ENCODE measurements around the gene CENPK. TPM values are rescaled to one million over a fixed set of nuclear protein-coding genes. Genes with fewer than 3 reads are reported as not detected.

The CENPK gene
- total RNA-seq, 3 donors from 2014 or later (not counting 1 experiment from before 2014, with no cell fraction given) = 22.0 to 32.0 (median 26.1) TPM

GRCh38 chr5:65563777-65564176, 809 bp upstream of the CENPK start:
- Histone ChIP-seq H3K27me3 (ENCODE audit: control insufficient read depth, insufficient read depth, low read length) (no peaks in the 10 kb centered on the region), H3K4me1 (ENCODE audit: control insufficient read depth, insufficient read depth, low read length) (peaks cover 9% of the 10 kb centered on the region), H3K36me3 (ENCODE audit: control insufficient read depth, insufficient read depth, low read length) (peaks cover 10% of the 10 kb centered on the region), H3K4me3 (ENCODE audit: low read length) (peak overlapping the region; percentile 60), H3K9me3 (ENCODE audit: control insufficient read depth, insufficient read depth, low read length) (no peaks in the 10 kb centered on the region), H3K27ac (ENCODE audit: low read length) (peak overlapping the region; percentile 88)
- DNase-seq (peak in 1 of 2 donors; percentile 44), ATAC-seq (no peak)
- peaks cover 7% of the 10 kb centered on the region for H3K36me3 Mint-ChIP-seq
- no peaks in the 10 kb centered on the region for H3K9me3 Mint-ChIP-seq
- peaks cover 44% of the 10 kb centered on the region in 2 donors for H3K4me1 Mint-ChIP-seq
- H3K4me3 Mint-ChIP-seq = peak overlapping the region; percentile 100
- H3K27ac Mint-ChIP-seq = peak overlapping the region; percentile 97 to 99
- 12% methylated on average over 8 of the region's 11 CpGs for WGBS (ENCODE audit: insufficient coverage)
- intact Hi-C loops (cut with micrococcal nuclease) = loop anchor here (1.0 to 5.0 kb wide), 3 partner anchors 61 to 796 kb away; partner anchors contain the start of genes CWC27, NLN, SGTB and SREK1IP1
- no peaks in the 10 kb centered on the region for H3K27me3 Mint-ChIP-seq (ENCODE audit: low read depth in 2 of 2)
- no peak for TF ChIP-seq CTCF (IDR thresholded peaks at IDR 0.05)

- Mint-ChIP-seq H3K36me3 (no peaks in the 10 kb centered on the region), H3K27me3 (ENCODE audit: low read depth in 2 of 2) (no peaks in the 10 kb centered on the region), H3K4me3 (no peak overlapping the region), H3K27ac (no peak overlapping the region), H3K9me3 (no peaks in the 10 kb centered on the region), H3K4me1 (peaks cover 0 to 4% of the 10 kb centered on the region in 2 donors)
- no CpG with 5 or more reads among the region's 3 CpGs for WGBS (ENCODE audit: insufficient coverage)
- Histone ChIP-seq H3K27me3 (ENCODE audit: control insufficient read depth, insufficient read depth, low read length) (no peaks in the 10 kb centered on the region), H3K4me1 (ENCODE audit: control insufficient read depth, insufficient read depth, low read length) (no peaks in the 10 kb centered on the region), H3K4me3 (ENCODE audit: low read length) (no peak overlapping the region), H3K9me3 (ENCODE audit: control insufficient read depth, insufficient read depth, low read length) (no peaks in the 10 kb centered on the region), H3K36me3 (ENCODE audit: control insufficient read depth, insufficient read depth, low read length) (peaks cover 21% of the 10 kb centered on the region), H3K27ac (ENCODE audit: low read length) (no peak overlapping the region)
- ATAC-seq (no peak), DNase-seq (no peak)
- no peak for TF ChIP-seq CTCF (IDR thresholded peaks at IDR 0.05)
- intact Hi-C loops (cut with micrococcal nuclease) = no loop called here
Measured at GRCh38 chr5:65556718-65557117, 6.2 kb downstream of the CENPK start.

- intact Hi-C loops (cut with micrococcal nuclease) = no loop called here
- TF ChIP-seq CTCF (IDR thresholded peaks at IDR 0.05) = no peak
- no peak overlapping the region for H3K4me3 ChIP-seq (ENCODE audit: low read length)
- no peak overlapping the region for H3K27ac ChIP-seq (ENCODE audit: low read length)
- no peaks in the 10 kb centered on the region for H3K27me3 ChIP-seq (ENCODE audit: control insufficient read depth, insufficient read depth, low read length)
- Mint-ChIP-seq H3K4me1 (no peaks in the 10 kb centered on the region), H3K36me3 (no peaks in the 10 kb centered on the region), H3K27ac (no peak overlapping the region), H3K27me3 (ENCODE audit: low read depth in 2 of 2) (no peaks in the 10 kb centered on the region), H3K9me3 (no peaks in the 10 kb centered on the region), H3K4me3 (no peak overlapping the region)
- DNase-seq (no peak), ATAC-seq (no peak)
- no peaks in the 10 kb centered on the region for H3K4me1 ChIP-seq (ENCODE audit: control insufficient read depth, insufficient read depth, low read length)
- WGBS (ENCODE audit: insufficient coverage) = 100% methylated on average over 2 of the region's 2 CpGs
- H3K9me3 ChIP-seq (ENCODE audit: control insufficient read depth, insufficient read depth, low read length) = no peaks in the 10 kb centered on the region
- H3K36me3 ChIP-seq (ENCODE audit: control insufficient read depth, insufficient read depth, low read length) = peaks cover 24% of the 10 kb centered on the region
Measured at GRCh38 chr5:65556181-65556580, 6.8 kb downstream of the CENPK start.

- Histone ChIP-seq H3K27ac (ENCODE audit: low read length) (no peak overlapping the region), H3K36me3 (ENCODE audit: control insufficient read depth, insufficient read depth, low read length) (peaks cover 26% of the 10 kb centered on the region), H3K27me3 (ENCODE audit: control insufficient read depth, insufficient read depth, low read length) (no peaks in the 10 kb centered on the region), H3K4me3 (ENCODE audit: low read length) (no peak overlapping the region), H3K9me3 (ENCODE audit: control insufficient read depth, insufficient read depth, low read length) (no peaks in the 10 kb centered on the region), H3K4me1 (ENCODE audit: control insufficient read depth, insufficient read depth, low read length) (no peaks in the 10 kb centered on the region)
- ATAC-seq (no peak), DNase-seq (no peak)
- no peak overlapping the region for H3K4me3 Mint-ChIP-seq
- H3K36me3 Mint-ChIP-seq = no peaks in the 10 kb centered on the region
- H3K27ac Mint-ChIP-seq = no peak overlapping the region
- TF ChIP-seq CTCF (IDR thresholded peaks at IDR 0.05) = no peak
- H3K9me3 Mint-ChIP-seq = no peaks in the 10 kb centered on the region
- no peaks in the 10 kb centered on the region for H3K4me1 Mint-ChIP-seq
- intact Hi-C loops (cut with micrococcal nuclease) = no loop called here
- H3K27me3 Mint-ChIP-seq (ENCODE audit: low read depth in 2 of 2) = no peaks in the 10 kb centered on the region
Measured at GRCh38 chr5:65555287-65555686, 7.7 kb downstream of the CENPK start.

All from natural killer cell (primary cell).